ENCODE measurements around the gene SRGAP1.

Gene SRGAP1

DNA sequence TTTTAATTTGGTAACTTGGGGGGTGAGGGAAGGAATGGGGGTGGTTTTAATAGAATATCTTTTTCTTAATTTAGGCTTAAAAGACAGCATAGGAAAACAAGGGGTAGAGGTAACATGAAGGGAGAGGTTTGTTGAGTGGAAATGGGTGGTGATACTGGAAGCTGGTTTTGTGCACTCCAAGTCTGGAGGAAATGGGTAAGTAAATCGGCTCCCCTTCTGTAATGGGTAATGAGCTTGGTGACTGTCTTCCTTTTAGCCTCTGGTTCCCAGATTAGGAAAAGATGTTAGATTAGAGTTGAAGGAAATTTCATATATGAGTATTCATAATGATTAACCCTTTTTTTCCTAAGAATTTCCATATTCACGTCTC is 122.1 kb downstream of the SRGAP1 start:
- Histone ChIP-seq H3K27me3 (ENCODE audit: low read depth) (no peaks in the 10 kb centered on the region), H3K9me3 (no peaks in the 10 kb centered on the region), H3K36me3 (replicated peaks) (no peaks in the 10 kb centered on the region), H3K4me1 (peaks cover 44% of the 10 kb centered on the region), H3K4me3 (no peak overlapping the region)
- in situ Hi-C loops (cut with MboI; ENCODE audit: low sequenced_read_pairs) = no loop called here
- DNase-seq (ENCODE audit: low spot score in 2 of 2) = peak; percentile 39 to 77

DNA sequence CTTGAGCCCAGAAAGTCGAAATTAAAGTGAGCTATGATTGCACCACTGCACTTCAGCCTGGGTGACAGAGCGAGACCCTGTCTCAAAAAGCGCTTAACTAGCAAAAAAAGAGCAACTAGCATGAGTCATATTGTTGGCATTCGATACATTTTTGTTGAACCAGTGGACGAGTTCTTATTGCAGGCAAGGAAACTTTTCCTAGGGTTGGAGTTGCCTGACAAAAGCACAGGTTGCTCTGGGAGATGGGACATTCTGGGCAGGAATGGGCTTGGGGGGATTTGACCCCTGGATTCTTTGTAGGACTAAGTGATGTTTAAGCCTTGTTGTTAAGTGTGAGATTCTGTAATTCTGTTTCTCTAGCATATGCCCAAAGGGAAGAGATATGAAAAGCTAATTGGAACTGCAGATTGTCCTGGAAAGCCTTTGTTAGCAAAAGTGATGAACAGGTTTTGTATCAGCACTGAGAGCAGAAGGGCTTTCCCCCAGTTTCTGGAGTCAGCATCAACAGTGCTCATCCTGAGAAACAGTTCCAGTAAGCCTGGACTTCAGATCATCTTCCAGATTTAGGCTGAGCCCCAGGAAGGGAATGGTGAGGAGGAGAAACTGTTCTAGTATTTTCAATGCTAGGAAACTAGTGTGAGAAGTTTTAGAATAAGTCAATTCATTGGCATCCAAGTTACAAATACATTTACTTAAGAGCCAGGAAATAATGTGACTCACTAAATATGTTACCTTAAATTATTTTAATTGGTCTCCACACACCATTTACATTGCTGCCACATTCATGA is 123.1 kb downstream of the SRGAP1 start:
- no peaks in the 10 kb centered on the region for H3K36me3 ChIP-seq (replicated peaks)
- peaks cover 44% of the 10 kb centered on the region for H3K4me1 ChIP-seq
- in situ Hi-C loops (cut with MboI; ENCODE audit: low sequenced_read_pairs) = no loop called here
- DNase-seq (ENCODE audit: low spot score in 2 of 2) = peak; percentile 54 to 67
- H3K9me3 ChIP-seq = no peaks in the 10 kb centered on the region
- no peaks in the 10 kb centered on the region for H3K27me3 ChIP-seq (ENCODE audit: low read depth)
- no peak overlapping the region for H3K4me3 ChIP-seq

- Histone ChIP-seq H3K4me3 (no peak overlapping the region), H3K9me3 (no peaks in the 10 kb centered on the region), H3K36me3 (replicated peaks) (no peaks in the 10 kb centered on the region), H3K4me1 (peaks cover 47% of the 10 kb centered on the region), H3K27me3 (ENCODE audit: low read depth) (no peaks in the 10 kb centered on the region)
- DNase-seq (ENCODE audit: low spot score in 2 of 2) = no peak
- in situ Hi-C loops (cut with MboI; ENCODE audit: low sequenced_read_pairs) = no loop called here
Measured at GRCh38 chr12:63968673-63969072, 124.2 kb downstream of the SRGAP1 start.

GRCh38 chr12:63976902-63977395 is 132.4 kb downstream of the SRGAP1 start:
- Histone ChIP-seq H3K27me3 (ENCODE audit: low read depth) (no peaks in the 10 kb centered on the region), H3K9me3 (no peaks in the 10 kb centered on the region), H3K4me1 (peaks cover 21% of the 10 kb centered on the region), H3K36me3 (replicated peaks) (no peaks in the 10 kb centered on the region), H3K4me3 (no peak overlapping the region)
- in situ Hi-C loops (cut with MboI; ENCODE audit: low sequenced_read_pairs) = no loop called here
- no peak for DNase-seq (ENCODE audit: low spot score in 2 of 2)

DNA sequence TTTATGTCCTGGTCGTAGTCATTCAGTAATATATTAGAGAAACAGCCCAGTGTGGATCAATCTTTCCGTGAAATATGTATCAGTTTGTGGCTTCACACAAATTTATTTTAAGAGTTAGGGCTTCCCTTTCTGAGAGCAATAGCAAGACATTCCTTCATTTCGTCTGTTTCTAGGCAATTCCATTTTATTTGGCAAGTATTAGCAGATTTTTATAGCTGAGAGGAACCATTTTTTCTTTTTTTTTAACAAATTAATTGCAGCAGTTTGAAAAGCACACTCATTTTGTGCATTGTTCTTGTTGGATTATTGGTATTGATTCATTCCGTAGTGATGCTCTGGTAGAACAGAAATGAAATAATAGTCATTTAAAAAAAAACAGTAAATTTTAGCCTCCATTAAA is 132.9 kb downstream of the SRGAP1 start:
- in situ Hi-C loops (cut with MboI; ENCODE audit: low sequenced_read_pairs) = no loop called here
- peaks cover 26% of the 10 kb centered on the region for H3K4me1 ChIP-seq
- H3K4me3 ChIP-seq = no peak overlapping the region
- no peaks in the 10 kb centered on the region for H3K27me3 ChIP-seq (ENCODE audit: low read depth)
- H3K36me3 ChIP-seq (replicated peaks) = no peaks in the 10 kb centered on the region
- DNase-seq (ENCODE audit: low spot score in 2 of 2) = no peak
- no peaks in the 10 kb centered on the region for H3K9me3 ChIP-seq

DNA sequence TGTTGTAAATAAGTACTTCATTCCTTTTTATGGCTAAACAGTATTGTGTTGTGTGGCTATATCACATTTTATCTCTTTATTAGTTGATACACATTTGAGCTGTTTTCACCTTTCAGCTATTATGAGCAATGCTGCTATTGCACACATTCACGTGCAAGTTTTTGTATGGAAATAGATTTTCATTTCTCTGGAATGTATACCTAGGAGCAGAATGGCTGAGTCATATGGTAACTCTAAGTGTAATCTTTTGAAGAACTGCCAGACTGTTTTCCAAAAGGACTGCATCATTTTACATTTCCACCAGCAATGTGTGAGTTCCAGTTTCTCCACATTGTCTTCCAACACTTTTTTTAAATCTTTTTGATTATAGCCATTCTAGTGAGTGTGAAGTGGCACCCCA is 134.0 kb downstream of the SRGAP1 start:
- DNase-seq (ENCODE audit: low spot score in 2 of 2) = no peak
- Histone ChIP-seq H3K4me3 (no peak overlapping the region), H3K36me3 (replicated peaks) (no peaks in the 10 kb centered on the region), H3K27me3 (ENCODE audit: low read depth) (no peaks in the 10 kb centered on the region), H3K9me3 (no peaks in the 10 kb centered on the region), H3K4me1 (peaks cover 31% of the 10 kb centered on the region)
- in situ Hi-C loops (cut with MboI; ENCODE audit: low sequenced_read_pairs) = no loop called here

DNA sequence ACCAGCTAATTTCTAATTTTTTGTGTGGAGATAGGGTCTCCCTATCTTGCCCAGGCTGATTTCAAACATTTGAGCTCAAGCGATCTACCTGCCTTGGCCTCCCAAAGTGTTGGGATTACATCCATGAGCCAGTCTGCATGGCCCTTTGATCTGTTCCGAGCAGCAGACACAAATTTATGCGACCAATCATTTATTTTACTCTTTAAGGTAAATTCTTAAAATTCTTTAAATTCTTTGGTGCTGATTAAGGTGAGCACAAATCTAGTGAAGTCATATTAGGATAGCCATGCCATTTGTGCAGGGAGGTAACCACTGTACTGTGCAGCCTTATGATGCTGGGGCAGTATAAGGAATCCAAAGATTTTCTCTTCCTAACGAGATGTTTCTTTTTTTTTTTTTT is 135.7 kb downstream of the SRGAP1 start:
- Histone ChIP-seq H3K36me3 (replicated peaks) (no peaks in the 10 kb centered on the region), H3K4me1 (peaks cover 28% of the 10 kb centered on the region), H3K9me3 (no peaks in the 10 kb centered on the region), H3K4me3 (no peak overlapping the region), H3K27me3 (ENCODE audit: low read depth) (no peaks in the 10 kb centered on the region)
- in situ Hi-C loops (cut with MboI; ENCODE audit: low sequenced_read_pairs) = no loop called here
- no peak for DNase-seq (ENCODE audit: low spot score in 2 of 2)

DNA sequence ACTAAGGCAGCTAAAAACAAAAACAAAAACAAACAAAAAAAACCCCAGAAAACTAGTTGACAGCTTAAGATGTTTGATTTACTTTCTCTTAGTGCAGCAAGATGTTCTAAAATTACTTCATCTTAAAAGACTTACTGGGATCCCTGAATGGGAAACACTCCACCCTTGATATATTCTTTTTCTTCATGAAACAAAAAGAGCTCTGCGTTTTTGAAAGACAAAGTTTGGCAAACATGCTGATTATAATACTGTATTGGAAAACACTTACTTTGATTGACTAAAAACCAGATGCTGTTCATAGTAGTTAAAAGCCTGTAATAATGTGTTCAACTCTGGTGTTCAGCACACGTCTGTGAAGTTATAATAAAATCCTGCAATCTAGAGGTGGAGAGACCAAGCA is 136.8 kb downstream of the SRGAP1 start:
- no peaks in the 10 kb centered on the region for H3K9me3 ChIP-seq
- in situ Hi-C loops (cut with MboI; ENCODE audit: low sequenced_read_pairs) = no loop called here
- no peak overlapping the region for H3K4me3 ChIP-seq
- H3K36me3 ChIP-seq (replicated peaks) = no peaks in the 10 kb centered on the region
- H3K4me1 ChIP-seq = peaks cover 28% of the 10 kb centered on the region
- peak in 1 of 2 experiments; percentile 34 for DNase-seq (ENCODE audit: low spot score in 2 of 2)
- H3K27me3 ChIP-seq (ENCODE audit: low read depth) = no peaks in the 10 kb centered on the region

DNA sequence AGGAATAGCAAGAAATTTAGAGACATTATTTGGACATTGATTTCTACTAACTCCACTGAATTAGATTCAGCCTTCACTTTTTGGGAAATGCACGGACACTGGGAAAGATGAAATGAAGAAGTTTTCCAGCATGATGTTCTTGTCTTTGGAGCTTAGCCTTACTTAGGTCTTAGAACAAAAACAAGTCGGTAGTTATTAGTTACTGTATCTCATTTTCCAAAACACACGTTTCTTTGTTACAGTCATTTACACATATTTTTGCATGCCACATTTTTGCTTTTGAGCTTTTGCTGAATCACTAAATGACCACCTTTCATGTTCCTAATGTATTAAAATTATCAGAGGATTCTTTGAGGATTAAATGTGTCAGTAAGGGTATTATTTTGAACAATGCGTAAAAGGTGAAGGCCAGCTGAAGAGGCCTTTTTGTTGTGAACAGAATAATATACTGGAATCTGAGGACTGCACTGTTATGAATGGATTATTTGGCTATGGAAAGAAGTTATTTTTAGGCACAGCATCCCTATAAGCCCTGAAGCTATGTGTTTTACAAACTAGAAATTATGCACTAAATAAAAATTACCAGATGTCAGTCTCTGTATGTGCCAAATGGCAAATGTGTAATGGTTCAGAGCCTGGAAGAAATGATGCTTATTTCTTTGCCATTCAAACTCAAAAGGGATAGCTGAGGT is 138.2 kb downstream of the SRGAP1 start:
- no peaks in the 10 kb centered on the region for H3K36me3 ChIP-seq (replicated peaks)
- H3K4me3 ChIP-seq = no peak overlapping the region
- in situ Hi-C loops (cut with MboI; ENCODE audit: low sequenced_read_pairs) = no loop called here
- DNase-seq (ENCODE audit: low spot score in 2 of 2) = peak; percentile 25 to 99
- H3K9me3 ChIP-seq = no peaks in the 10 kb centered on the region
- H3K4me1 ChIP-seq = peaks cover 28% of the 10 kb centered on the region
- H3K27me3 ChIP-seq (ENCODE audit: low read depth) = no peaks in the 10 kb centered on the region

- H3K27me3 ChIP-seq (ENCODE audit: low read depth) = no peaks in the 10 kb centered on the region
- no peak for DNase-seq (ENCODE audit: low spot score in 2 of 2)
- no peak overlapping the region for H3K4me3 ChIP-seq
- no peaks in the 10 kb centered on the region for H3K9me3 ChIP-seq
- in situ Hi-C loops (cut with MboI; ENCODE audit: low sequenced_read_pairs) = no loop called here
- peaks cover 28% of the 10 kb centered on the region for H3K4me1 ChIP-seq
- no peaks in the 10 kb centered on the region for H3K36me3 ChIP-seq (replicated peaks)
Measured at GRCh38 chr12:63985456-63985855, 141.0 kb downstream of the SRGAP1 start.

GRCh38 chr12:63985945-63986344 is 141.4 kb downstream of the SRGAP1 start:
- Histone ChIP-seq H3K9me3 (no peaks in the 10 kb centered on the region), H3K36me3 (replicated peaks) (no peaks in the 10 kb centered on the region), H3K4me3 (no peak overlapping the region), H3K4me1 (peaks cover 26% of the 10 kb centered on the region), H3K27me3 (ENCODE audit: low read depth) (no peaks in the 10 kb centered on the region)
- no peak for DNase-seq (ENCODE audit: low spot score in 2 of 2)
- in situ Hi-C loops (cut with MboI; ENCODE audit: low sequenced_read_pairs) = no loop called here

GRCh38 chr12:63989301-63989845 is 144.9 kb downstream of the SRGAP1 start:
- in situ Hi-C loops (cut with MboI; ENCODE audit: low sequenced_read_pairs) = no loop called here
- Histone ChIP-seq H3K9me3 (no peaks in the 10 kb centered on the region), H3K27me3 (ENCODE audit: low read depth) (no peaks in the 10 kb centered on the region), H3K36me3 (replicated peaks) (no peaks in the 10 kb centered on the region), H3K4me1 (peaks cover 4% of the 10 kb centered on the region), H3K4me3 (no peak overlapping the region)
- DNase-seq (ENCODE audit: low spot score in 2 of 2) = no peak

DNA sequence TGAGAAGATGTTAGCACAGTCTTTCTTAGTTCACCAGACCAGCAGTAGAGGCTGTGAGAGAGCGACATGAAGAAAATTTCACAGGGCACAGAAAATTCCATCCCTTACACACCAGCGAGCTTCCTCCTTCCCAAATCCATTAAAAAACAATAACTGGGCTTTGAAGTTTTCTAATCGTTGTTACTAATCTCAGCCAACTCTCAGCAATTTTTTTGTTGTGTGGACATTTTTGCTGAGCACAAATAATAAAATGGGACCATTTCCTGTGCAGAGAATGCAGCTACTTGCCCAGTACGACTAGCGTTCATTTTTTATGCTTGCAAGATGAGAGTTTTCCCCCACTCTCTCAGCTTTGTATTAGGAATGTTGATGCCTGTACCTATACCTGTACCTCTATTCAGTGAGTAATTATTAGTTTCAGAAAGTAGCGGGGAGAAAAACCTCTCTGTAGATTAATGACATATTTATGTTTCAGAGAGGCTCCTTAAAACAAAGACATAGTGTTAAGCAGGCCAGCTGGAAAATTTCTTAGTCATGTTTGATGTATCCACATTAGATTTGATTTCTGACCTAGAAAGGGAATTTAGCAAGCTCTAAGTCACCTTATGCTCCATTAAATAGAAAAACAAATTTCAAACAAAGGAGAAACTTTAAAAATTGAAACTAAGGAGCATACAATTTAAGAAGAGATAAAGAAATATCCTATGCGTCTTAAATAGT is 146.5 kb downstream of the SRGAP1 start:
- peaks cover 4% of the 10 kb centered on the region for H3K4me1 ChIP-seq
- no peak for DNase-seq (ENCODE audit: low spot score in 2 of 2)
- H3K27me3 ChIP-seq (ENCODE audit: low read depth) = no peaks in the 10 kb centered on the region
- no peaks in the 10 kb centered on the region for H3K36me3 ChIP-seq (replicated peaks)
- H3K4me3 ChIP-seq = no peak overlapping the region
- H3K9me3 ChIP-seq = no peaks in the 10 kb centered on the region
- in situ Hi-C loops (cut with MboI; ENCODE audit: low sequenced_read_pairs) = no loop called here

DNA sequence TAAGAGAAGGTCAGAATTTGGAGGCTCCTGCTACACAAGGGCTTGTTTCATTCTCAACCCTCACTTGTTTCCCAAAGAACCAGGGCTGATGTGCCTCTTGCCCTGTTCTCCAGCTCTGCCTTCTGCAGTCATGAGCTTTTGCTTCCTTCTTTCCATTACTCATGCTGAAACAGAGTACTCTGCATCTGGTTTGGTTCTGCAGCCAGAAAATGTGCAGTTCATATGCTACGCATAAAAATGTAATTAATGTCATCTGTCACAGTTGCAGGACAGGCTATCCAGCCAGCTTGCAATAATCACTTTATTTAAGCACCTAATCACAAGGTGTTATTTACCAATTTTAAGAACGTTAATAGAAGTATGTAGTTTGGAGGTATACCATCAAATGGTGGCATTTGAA is 150.2 kb downstream of the SRGAP1 start:
- H3K4me3 ChIP-seq = no peak overlapping the region
- DNase-seq (ENCODE audit: low spot score in 2 of 2) = no peak
- peaks cover 4% of the 10 kb centered on the region for H3K4me1 ChIP-seq
- in situ Hi-C loops (cut with MboI; ENCODE audit: low sequenced_read_pairs) = no loop called here
- no peaks in the 10 kb centered on the region for H3K36me3 ChIP-seq (replicated peaks)
- no peaks in the 10 kb centered on the region for H3K27me3 ChIP-seq (ENCODE audit: low read depth)
- H3K9me3 ChIP-seq = no peaks in the 10 kb centered on the region

All from HAP-1 (cell line).